Left lung (tissue), 10 donors: Measurements from ENCODE around the gene FBXW9. TPM values are rescaled to one million over a fixed set of nuclear protein-coding genes. Genes with fewer than 3 reads are reported as not detected.
A peak's percentile ranks its signal among the peaks of the same experiment; 100 is the strongest.
"Not testable (repeated sequence)": the region's sequence is repeated elsewhere in the genome, so short reads cannot be mapped to it uniquely, and the experiment has no call there.

Experiments used
- ATAC-seq: fragments of 200-7000 bp; cut with Tn5 transposase; one replicate; pipeline ENCODE4 v1.9.1; 2020; ENCODE audit warnings: moderate library complexity
- DNase-seq, 4 donors: peaks; one replicate each; pipeline ENCODE4 v3.0.0-alpha.2; 2013 to 2020
- H3K27ac ChIP-seq, 2 donors: fragments of 200-600 bp; sonication (generic) in 1 of 2; one replicate each; pipeline versions ENCODE4 v1.5.0 to v1.8.0; 2020 to 2021
- H3K27me3 ChIP-seq, 2 donors: fragments of 200-600 bp; sonication (generic) in 1 of 2; one replicate each; pipeline versions ENCODE4 v1.5.0 to v1.8.0; 2020 to 2021
- H3K36me3 ChIP-seq, 2 donors: fragments of 200-600 bp; sonication (generic) in 1 of 2; one replicate each; pipeline versions ENCODE4 v1.5.0 to v1.8.0; 2020 to 2021
- H3K4me1 ChIP-seq, 2 donors: fragments of 200-600 bp; one replicate each; pipeline ENCODE4 v1.8.0; 2021
- H3K4me3 ChIP-seq, 2 donors: fragments of 200-600 bp; sonication (generic) in 1 of 2; one replicate each; pipeline versions ENCODE4 v1.5.0 to v1.8.0; 2020 to 2021; ENCODE audit warnings: mild to moderate bottlenecking in 1 of 2
- H3K9me3 ChIP-seq, 2 donors: fragments of 200-600 bp; sonication (generic) in 1 of 2; one replicate each; pipeline versions ENCODE4 v1.5.0 to v1.8.0; 2020 to 2021
- CTCF ChIP-seq, 2 donors: fragments of 200-600 bp; sonication (generic) in 1 of 2; IDR thresholded peaks; one replicate each; pipeline versions ENCODE4 v1.5.0 to v1.8.0; 2021; ENCODE audit warnings: antibody characterized with exemption in 2 of 2
- intact Hi-C, 2 donors: fragments of 100-400 bp; cut with DNase I; formaldehyde crosslinking; loops; one replicate each; pipeline versions ENCODE4 v1.11.2 to v1.14.2; 2022
- polyA plus RNA-seq, 6 donors: library from polyadenylated mRNA; unstranded; fragments of 120-200 nt; gene quantifications; one replicate each; pipeline ENCODE4 v1.2.1, GENCODE V29; 2013; ENCODE audit not compliant: insufficient read length in 6 of 6
- total RNA-seq, 2 donors: library from RNA; stranded (reverse); fragmentation: NEBNext Ultra II Directional; extraction: Animal tissue kit (Norgen Biotek cat#: 25700); gene quantifications; one replicate each; pipeline ENCODE4 v1.2.1, GENCODE V29; 2021
- donor health status: DM: no; HTN: yes; CAD: no.
- donor health status: DM: no; HTN: no; CAD: no.

FBXW9 gene
- total and polyA plus RNA-seq, 8 donors, result 6.0 to 13.1 (median 10.5) TPM

GRCh38 chr19:12649941-12650340 is 46.5 kb downstream of the FBXW9 start:
- H3K4me3 ChIP-seq, result no peak overlapping the region
- no peak for TF ChIP-seq CTCF (IDR thresholded peaks at IDR 0.05)
- H3K27me3 ChIP-seq, result no peaks in the 10 kb centered on the region
- no peaks in the 10 kb centered on the region for H3K9me3 ChIP-seq
- H3K4me1 ChIP-seq, result peaks cover 7 to 23% of the 10 kb centered on the region in 2 donors
- DNase-seq (peak in 1 of 4 donors; percentile 51), ATAC-seq (no peak)
- peaks cover 0 to 49% of the 10 kb centered on the region in 2 donors for H3K36me3 ChIP-seq
- intact Hi-C loops, result no loop called here
- H3K27ac ChIP-seq, result no peak overlapping the region

GRCh38 chr19:12648088-12648487 is 48.3 kb downstream of the FBXW9 start:
- intact Hi-C loops, result no loop called here
- Histone ChIP-seq H3K9me3 (no peaks in the 10 kb centered on the region), H3K4me3 (peak overlapping the region; percentile 13 to 34), H3K36me3 (peaks cover 0 to 47% of the 10 kb centered on the region in 2 donors), H3K27me3 (no peaks in the 10 kb centered on the region), H3K27ac (no peak overlapping the region), H3K4me1 (peaks cover 7 to 23% of the 10 kb centered on the region in 2 donors)
- peak in 1 of 4 donors; percentile 83 for DNase-seq
- ATAC-seq, result peak; percentile 76
- TF ChIP-seq CTCF (IDR thresholded peaks at IDR 0.05), result peak; percentile 6 to 15

GRCh38 chr19:12647490-12648071 is 48.9 kb downstream of the FBXW9 start:
- Histone ChIP-seq H3K27ac (no peak overlapping the region), H3K27me3 (no peaks in the 10 kb centered on the region), H3K4me3 (peak overlapping the region; percentile 13 to 34), H3K36me3 (peaks cover 0 to 42% of the 10 kb centered on the region in 2 donors), H3K4me1 (peaks cover 7 to 23% of the 10 kb centered on the region in 2 donors), H3K9me3 (no peaks in the 10 kb centered on the region)
- ATAC-seq, result peak; percentile 97
- intact Hi-C loops, result no loop called here
- TF ChIP-seq CTCF (IDR thresholded peaks at IDR 0.05), result no peak
- DNase-seq, result peak in 3 of 4 donors; percentile 60 to 92 (median 71)

DNA sequence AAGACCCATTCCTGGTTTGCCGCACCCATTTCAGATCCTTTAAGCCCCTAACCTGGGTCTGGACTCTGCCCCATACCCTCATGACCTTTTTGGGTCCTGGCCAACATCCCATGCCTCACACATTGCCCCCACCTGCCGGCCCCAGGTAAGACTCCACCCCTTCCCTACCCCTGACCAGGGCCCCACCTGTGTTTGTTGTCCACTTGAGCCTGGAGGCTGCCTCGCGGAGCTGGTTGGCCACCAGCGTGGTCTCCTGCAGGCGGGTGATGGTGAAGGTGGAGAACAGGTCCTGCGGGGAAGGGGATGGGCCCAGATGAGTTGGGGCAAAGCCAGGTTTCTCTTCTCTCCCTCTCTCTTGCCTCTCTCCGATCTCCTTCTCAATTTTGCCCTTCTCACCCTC is 49.4 kb downstream of the FBXW9 start:
- ATAC-seq, result no peak
- TF ChIP-seq CTCF (IDR thresholded peaks at IDR 0.05), result no peak

GRCh38 chr19:12646551-12646950 is 49.9 kb downstream of the FBXW9 start:
- Histone ChIP-seq H3K9me3 (no peaks in the 10 kb centered on the region), H3K27me3 (no peaks in the 10 kb centered on the region), H3K4me3 (no peak overlapping the region), H3K36me3 (peaks cover 0 to 32% of the 10 kb centered on the region in 2 donors), H3K27ac (no peak overlapping the region), H3K4me1 (peaks cover 7 to 23% of the 10 kb centered on the region in 2 donors)
- intact Hi-C loops, result no loop called here
- ATAC-seq (no peak), DNase-seq (peak in 1 of 4 donors; percentile 41)
- no peak for TF ChIP-seq CTCF (IDR thresholded peaks at IDR 0.05)

More for the DNA sequence above, 49.4 kb downstream of the FBXW9 start:
- no peaks in the 10 kb centered on the region for H3K9me3 ChIP-seq
- H3K27me3 ChIP-seq, result no peaks in the 10 kb centered on the region
- H3K4me1 ChIP-seq, result peaks cover 7 to 23% of the 10 kb centered on the region in 2 donors
- intact Hi-C loops, result no loop called here
- no peak overlapping the region for H3K4me3 ChIP-seq
- DNase-seq, result peak in 2 of 4 donors; percentile 25 to 41
- peaks cover 0 to 37% of the 10 kb centered on the region in 2 donors for H3K36me3 ChIP-seq
- H3K27ac ChIP-seq, result no peak overlapping the region

DNA sequence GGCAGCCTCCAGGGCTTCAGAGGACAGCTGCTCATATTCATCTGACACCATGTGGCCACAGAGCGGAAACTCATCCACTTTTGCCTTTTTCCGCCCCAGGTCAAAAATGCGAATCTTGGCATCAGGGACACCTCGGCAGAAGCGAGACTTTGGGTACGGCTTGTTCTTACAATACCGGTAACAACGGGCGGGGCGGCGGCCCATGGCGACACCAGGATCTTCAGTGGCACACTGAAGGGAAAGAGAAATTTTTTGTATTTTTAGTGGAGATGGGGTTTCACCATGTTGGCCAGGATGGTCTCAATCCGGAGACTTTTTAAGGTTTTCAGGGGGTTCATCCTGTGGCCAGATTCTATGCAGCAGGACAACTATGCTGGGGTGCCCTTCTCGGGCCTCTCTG is 52.7 kb downstream of the FBXW9 start:
- H3K36me3 ChIP-seq, result peaks cover 0 to 27% of the 10 kb centered on the region in 2 donors
- H3K27ac ChIP-seq, ATAC-seq, intact Hi-C loops, DNase-seq, H3K27me3 ChIP-seq, H3K9me3 ChIP-seq, H3K4me3 ChIP-seq: not testable (repeated sequence)
- peaks cover 10 to 34% of the 10 kb centered on the region in 2 donors for H3K4me1 ChIP-seq
